GM18502 (cell line): Measurements from ENCODE around the gene DPEP3.
A peak's percentile ranks its signal among the peaks of the same experiment; 100 is the strongest.

Experiments
- ATAC-seq: cut with Tn5 transposase; IDR thresholded peaks from one replicate; pipeline ENCODE4 v1.9.1; 2021; ENCODE audit warnings: mild to moderate bottlenecking; ENCODE audit not compliant: unreplicated experiment, poor library complexity

DPEP3 gene

DNA sequence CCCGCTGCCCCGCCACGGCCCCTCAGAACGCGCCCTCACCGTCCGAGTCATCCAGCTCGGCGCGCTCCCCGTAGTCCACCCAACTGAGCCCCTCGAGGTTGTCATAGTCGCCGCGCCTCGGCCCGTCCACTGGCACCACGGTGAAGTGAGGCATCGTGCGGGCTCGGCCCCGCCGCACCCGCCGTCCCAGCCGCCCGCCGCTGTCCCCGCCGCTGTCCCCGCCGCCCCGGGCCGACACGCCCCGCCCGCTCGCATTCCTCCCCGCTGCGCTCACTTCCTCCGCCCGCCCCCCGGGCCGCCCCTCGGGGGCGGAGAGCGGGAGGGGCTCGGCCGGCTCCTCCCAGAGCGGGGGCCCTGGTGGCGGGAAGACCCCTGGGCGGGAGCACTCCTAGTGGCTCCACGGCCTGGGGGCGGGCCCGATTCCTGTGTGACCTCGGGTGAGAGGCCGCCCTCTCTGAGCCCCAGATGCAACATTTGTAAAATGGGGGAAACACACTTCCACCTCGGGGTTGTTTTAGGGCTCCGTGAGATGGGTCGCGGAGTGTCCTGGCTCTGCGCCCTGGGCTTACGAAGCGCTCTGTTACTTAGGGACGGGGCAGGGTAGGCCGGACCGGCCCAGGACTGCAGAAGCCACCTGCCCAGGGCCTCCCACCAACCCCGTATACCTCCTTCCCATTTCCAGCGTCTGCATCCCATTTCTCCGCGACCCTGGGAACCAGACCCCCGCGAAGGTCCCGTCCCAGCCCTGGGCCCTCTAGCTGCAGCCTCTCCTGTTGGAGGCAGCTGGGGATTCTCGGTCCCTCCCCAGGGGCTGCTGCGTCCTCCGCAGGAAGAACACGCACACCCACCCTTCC is 11.7 kb downstream of the DPEP3 start, which contains the start of gene SLC12A4:
Gene SLC12A4, minus strand, starts transcription at position 238 of the 854 bp plus-strand sequence. Its CDS starts 84 bp downstream, at position 154.
- peak; percentile 79 for ATAC-seq

- ATAC-seq: peak; percentile 16
These were observed 12.3 kb downstream of the DPEP3 start for GRCh38 chr16:67967958-67968399.

DNA sequence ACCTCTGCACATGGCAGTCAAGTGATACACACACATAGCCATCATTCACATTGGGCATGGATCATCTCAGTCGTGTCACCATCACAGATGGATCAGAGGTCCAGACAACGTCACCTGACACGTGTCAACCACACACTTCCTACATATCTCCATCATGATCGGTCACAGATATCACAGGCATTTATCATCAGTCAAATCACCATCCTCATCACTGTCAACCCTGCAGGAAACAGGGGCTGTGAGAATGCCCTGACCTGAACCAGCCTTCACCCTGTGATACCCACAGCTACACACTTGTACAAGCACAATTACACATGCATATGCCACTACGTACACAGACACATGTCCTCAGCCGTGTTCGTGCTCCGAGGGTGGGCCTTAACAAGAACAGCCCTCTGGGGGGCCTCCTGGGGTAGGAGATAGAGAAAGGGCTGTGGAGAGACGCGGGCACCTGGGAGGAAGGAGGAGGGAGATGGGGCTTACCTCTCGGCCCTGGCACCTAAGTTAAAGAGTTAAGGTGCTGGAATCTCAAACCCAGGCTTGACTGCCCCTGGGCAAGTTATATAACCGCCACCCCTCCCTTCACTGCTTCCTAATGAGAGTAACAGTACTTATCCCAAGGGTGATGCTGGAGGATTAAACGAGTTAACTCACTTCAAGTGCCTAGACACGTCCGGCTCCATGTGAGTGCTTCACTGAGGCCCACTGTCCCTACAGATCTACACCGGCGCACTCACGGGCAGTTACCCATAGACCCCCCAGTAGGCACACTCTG is 12.9 kb downstream of the DPEP3 start:
- peak; percentile 11 for ATAC-seq

DNA sequence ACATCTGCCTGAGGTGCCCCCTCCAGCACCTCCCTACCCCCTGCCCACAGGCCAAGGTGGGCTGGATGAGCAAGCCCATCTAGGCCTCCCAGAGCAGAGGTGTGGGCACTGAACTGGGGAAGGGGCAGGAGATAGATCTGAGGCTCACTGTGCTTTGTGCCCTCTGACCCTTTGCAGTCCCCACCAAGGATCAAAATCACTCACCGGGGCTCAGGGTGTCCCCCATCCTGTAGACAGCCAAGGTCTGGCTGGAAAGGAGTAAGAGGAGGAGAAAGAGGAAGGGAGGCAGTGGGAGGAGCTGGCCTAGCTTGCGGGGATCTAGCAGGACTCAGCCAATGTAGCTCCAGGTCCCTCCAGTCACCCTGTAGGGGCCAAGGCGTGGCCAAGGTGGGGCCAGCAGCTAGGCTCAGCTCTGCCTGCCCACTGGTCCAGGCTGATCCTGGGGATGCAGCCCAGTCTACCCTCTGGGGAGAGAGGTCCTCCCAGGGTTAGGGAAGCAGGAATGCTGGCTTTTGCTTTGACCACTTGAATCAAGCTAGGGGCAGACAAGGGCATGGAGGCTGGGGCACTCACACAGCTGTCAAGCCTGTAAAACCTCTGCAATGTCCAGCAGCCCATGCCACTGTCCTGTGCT is 13.6 kb downstream of the DPEP3 start:
- no peak for ATAC-seq

DNA sequence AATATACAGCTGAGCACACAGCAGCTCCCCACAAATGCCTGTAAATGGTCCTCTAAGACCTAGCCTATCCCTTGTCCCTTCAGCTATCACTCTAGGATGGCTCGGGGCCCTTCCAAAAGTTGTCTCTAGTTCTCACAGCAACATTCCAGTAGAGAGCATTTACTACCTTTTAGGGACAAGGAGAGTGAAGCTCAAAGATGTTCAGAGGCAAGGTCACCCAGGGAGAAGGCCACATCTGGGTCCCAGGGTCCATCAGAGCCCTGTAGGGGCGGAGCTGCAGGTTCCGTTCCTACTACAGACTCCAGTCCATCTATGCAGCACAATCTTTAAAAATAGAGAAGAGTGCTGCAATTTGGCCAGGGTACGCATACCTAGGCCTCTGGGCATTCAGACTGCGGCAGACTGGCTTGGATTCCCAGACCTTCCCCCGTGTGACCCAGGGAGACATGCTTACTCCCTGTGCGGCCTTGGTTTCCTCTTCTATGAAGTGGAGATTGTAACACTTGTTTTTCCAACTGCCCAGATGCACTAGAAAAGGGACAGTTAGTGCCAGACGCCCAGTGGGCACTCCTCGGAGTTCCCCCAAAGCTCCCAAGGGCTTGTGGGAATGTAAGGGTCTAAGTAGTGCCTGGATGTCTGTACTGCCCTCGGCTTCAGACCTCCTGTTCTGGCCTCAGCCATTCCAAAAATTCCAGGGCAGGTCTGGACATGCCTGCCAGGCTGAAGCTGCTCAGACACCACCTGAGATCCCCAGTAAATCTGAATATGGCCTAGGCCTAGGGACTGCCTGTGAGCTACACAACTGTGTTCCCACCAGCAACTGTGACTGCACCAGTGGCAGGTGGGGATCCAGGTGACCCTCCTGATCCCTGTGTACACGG is 14.4 kb downstream of the DPEP3 start:
- no peak for ATAC-seq

DNA sequence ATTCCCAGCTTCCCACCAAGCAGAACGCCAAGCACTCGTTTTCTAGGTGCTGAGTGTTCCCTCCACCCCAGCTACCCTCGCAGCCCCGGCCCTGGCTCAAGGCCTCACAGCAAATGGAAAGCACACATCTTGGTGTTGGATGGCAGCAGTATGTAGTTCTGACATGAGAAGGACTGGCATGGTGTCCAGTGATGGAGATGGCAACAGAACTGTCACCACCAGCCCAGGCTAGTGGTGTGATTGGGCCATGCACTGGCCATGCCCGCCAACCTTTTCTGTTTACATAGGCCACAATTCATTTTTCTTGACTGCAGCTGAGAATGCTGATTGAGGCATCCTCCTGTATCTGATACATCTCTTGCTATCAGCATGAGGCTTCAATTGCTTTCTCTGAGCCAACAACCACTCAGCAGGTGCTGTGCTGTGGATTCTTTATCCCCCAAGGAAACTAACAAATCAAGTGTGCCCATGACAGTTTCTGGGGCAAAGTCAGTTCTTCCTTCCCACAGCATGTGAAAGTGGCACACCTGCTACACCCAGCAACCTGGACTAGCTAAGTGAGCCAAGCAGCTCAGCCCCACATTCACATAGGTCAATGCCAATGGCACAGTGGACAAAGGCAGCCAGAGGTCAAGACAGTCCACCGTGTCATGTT is 15.7 kb downstream of the DPEP3 start:
- ATAC-seq: no peak

- no peak for ATAC-seq
These were observed 16.5 kb downstream of the DPEP3 start for GRCh38 chr16:67963662-67964321.

- ATAC-seq: no peak
These were observed 17.0 kb downstream of the DPEP3 start for GRCh38 chr16:67963292-67963661.

GRCh38 chr16:67962135-67962534 is 18.2 kb downstream of the DPEP3 start:
- no peak for ATAC-seq

GRCh38 chr16:67961551-67961957 is 18.7 kb downstream of the DPEP3 start:
- no peak for ATAC-seq

- ATAC-seq: no peak
These were observed 20.6 kb downstream of the DPEP3 start for GRCh38 chr16:67959536-67960329.

DNA sequence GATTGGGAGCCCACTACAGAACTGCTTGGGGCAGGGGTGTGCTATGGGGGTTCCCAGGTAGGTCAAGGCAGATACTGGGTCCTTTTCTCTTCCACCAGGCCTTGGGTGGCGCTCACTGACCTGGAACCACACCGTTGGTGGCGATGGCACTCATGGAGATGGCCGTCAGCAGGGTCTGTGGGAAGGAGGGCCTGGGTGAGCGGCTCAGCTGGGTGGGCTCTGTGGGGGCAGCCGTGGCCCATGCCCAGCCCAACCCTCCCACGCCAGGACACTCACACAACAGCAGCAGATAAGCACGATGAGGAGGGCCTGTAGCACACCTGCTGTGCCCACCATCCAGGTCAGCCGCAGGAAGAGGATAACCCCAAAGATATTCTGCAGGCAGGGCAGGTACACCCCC is 22.7 kb downstream of the DPEP3 start:
- no peak for ATAC-seq

- no peak for ATAC-seq
These were observed 25.7 kb downstream of the DPEP3 start for GRCh38 chr16:67954421-67955196.

GRCh38 chr16:67953641-67954375 is 26.5 kb downstream of the DPEP3 start:
- no peak for ATAC-seq

GRCh38 chr16:67951485-67951884 is 28.8 kb downstream of the DPEP3 start:
- no peak for ATAC-seq

GRCh38 chr16:67950335-67950843 is 29.9 kb downstream of the DPEP3 start:
- no peak for ATAC-seq

GRCh38 chr16:67949645-67950044 is 30.7 kb downstream of the DPEP3 start:
- ATAC-seq: no peak
